ENCODE data around the gene COX5B. TPM values are rescaled to one million over a fixed set of nuclear protein-coding genes. Genes with fewer than 3 reads are reported as not detected.
A peak's percentile ranks its signal among the peaks of the same experiment; 100 is the strongest.

COX5B gene
- polyA plus RNA-seq, 3 donors = 192 to 501 (median 281) TPM

GRCh38 chr2:97651114-97651513 is 5.3 kb downstream of the COX5B start:
- WGBS, 3 donors = 80 to 87% (median 83%) methylated on average over 4 of the region's 4 CpGs
- no peak overlapping the region for H3K27ac ChIP-seq (ENCODE audit: low read depth, low read length)

- no peak overlapping the region for H3K27ac ChIP-seq (ENCODE audit: low read depth, low read length)
- 86 to 97% (median 93%) methylated on average over 2 of the region's 2 CpGs for whole genome bisulfite sequencing, 3 donors
Observed at GRCh38 chr2:97653473-97653872, 7.6 kb downstream of the COX5B start.

DNA sequence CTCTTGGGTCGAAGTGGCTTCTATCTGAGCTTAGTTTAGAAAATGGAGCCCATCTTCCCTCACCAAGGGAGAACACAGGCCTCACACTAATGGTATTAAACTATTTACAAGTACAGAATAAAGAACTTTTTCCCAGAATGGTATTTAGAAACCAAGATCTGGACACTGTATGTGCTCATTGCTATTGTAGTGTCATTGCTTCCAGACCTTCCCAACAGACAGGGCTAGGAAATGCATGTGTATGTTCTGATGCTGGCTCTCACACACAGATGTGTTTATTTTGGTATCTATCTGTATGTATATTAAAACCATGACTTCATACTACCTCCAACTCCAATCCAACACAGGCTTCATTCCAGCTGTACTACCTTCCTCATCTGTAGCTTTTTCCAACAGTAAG is 8.0 kb downstream of the COX5B start:
- WGBS, 3 donors = 96 to 100% (median 97%) methylated on average over 1 of the region's 1 CpG
- H3K27ac ChIP-seq (ENCODE audit: low read depth, low read length) = no peak overlapping the region

DNA sequence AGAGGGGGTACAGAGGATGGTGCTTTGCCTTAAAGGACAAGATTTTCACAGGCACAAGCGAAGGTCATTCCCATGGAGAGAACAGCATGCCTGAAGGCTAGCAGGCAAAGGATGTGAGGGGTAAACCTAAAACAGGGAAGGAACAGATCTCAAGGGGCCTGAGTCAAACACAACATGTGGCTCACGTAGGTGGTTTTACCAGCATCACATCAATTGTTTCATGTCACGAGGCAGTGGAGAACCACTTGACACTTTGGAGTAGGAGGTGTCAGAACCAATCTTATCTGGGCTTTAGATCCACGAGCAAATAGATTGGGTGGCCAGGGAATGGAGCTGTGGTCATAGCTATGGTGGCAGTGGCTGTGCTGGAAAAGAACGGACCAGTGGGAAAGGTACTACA is 8.4 kb downstream of the COX5B start:
- H3K27ac ChIP-seq (ENCODE audit: low read depth, low read length) = no peak overlapping the region
- 92 to 97% (median 92%) methylated on average over 5 of the region's 5 CpGs for WGBS, 3 donors

- no peak overlapping the region for H3K27ac ChIP-seq (ENCODE audit: low read depth, low read length)
- WGBS, 3 donors = 96 to 100% (median 96%) methylated on average over 2 of the region's 2 CpGs
Observed at GRCh38 chr2:97654791-97655190, 8.9 kb downstream of the COX5B start.

DNA sequence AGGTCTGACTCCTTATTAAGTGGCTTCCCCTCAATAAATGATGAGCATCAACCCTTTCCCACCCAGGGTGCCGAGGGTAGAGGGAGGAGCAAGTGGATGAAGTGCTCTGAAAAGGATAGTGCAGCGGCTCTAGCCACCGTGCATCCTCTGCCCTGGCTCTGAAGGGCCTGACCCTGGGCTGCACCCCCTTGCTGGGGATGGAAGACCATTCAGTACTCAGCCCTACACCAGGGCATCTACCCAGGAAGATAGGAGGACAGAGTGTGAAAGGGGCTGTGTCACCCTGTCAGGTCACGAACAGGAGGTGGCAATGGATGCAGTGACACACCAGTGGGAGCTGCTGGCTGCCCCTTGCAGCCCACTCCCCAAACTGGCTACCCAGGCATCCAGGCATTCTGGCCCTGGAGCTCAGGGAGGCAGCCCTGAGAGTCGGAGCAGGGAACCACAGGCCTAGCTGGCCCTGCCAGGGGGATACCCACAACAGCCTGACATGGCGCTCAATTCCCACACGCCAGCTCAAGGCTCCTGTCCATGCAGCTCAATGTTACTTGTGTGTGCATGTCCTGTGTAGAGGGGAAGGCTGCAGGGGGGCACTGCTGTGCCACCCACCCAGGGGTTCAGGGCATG is 10.4 kb downstream of the COX5B start:
- H3K27ac ChIP-seq (ENCODE audit: low read depth, low read length) = no peak overlapping the region
- 95 to 98% (median 96%) methylated on average over 7 of the region's 7 CpGs for WGBS, 3 donors

DNA sequence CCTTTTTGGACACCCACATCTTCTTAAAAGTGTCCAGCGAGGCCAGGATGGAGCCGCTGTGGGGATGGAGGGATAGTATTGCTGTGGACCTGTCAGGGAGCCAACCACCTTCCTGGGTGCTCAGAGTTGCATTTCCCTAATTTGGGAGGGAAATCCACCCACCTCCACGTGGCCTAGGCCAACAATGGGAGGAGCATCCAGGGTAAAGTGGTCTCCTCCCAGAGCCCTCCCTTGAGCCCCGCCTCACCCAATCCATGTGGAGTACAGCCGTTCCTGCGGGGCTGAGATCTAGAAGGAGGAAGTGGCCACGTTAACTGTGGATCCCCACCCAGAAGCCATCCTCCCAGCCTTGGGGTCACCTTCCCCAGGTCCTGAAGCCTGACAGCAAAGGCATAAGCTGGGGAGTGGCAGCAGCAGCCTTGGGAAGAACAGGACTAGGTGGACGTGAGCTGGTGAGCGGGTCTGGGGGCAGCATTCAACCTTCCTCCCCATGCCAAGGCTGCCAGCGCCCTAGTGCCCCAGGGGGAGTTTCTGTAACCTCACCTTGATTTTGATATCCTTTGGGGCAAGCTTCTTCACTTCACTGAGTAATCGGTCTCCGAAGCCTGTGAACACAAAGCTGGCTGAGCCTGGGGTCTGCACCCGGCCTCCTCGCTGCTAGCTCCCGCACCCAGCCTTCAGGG is 11.2 kb downstream of the COX5B start:
- WGBS, 3 donors = 84 to 89% (median 86%) methylated on average over 15 of the region's 15 CpGs
- no peak overlapping the region for H3K27ac ChIP-seq (ENCODE audit: low read depth, low read length)

GRCh38 chr2:97657986-97658690 is 12.3 kb downstream of the COX5B start:
- 93 to 94% (median 94%) methylated on average over 36 to 37 of the region's 37 CpGs for WGBS, 3 donors
- H3K27ac ChIP-seq (ENCODE audit: low read depth, low read length) = no peak overlapping the region

GRCh38 chr2:97658691-97659157 is 12.9 kb downstream of the COX5B start:
- 82 to 88% (median 88%) methylated on average over 13 of the region's 13 CpGs for whole genome bisulfite sequencing, 3 donors
- H3K27ac ChIP-seq (ENCODE audit: low read depth, low read length) = no peak overlapping the region

GRCh38 chr2:97659256-97660043 is 13.6 kb downstream of the COX5B start:
- 88 to 94% (median 89%) methylated on average over 29 of the region's 29 CpGs for WGBS, 3 donors
- no peak overlapping the region for H3K27ac ChIP-seq (ENCODE audit: low read depth, low read length)

GRCh38 chr2:97660044-97660774 is 14.3 kb downstream of the COX5B start:
- 91 to 92% (median 91%) methylated on average over 20 of the region's 20 CpGs for WGBS, 3 donors
- H3K27ac ChIP-seq (ENCODE audit: low read depth, low read length) = no peak overlapping the region

DNA sequence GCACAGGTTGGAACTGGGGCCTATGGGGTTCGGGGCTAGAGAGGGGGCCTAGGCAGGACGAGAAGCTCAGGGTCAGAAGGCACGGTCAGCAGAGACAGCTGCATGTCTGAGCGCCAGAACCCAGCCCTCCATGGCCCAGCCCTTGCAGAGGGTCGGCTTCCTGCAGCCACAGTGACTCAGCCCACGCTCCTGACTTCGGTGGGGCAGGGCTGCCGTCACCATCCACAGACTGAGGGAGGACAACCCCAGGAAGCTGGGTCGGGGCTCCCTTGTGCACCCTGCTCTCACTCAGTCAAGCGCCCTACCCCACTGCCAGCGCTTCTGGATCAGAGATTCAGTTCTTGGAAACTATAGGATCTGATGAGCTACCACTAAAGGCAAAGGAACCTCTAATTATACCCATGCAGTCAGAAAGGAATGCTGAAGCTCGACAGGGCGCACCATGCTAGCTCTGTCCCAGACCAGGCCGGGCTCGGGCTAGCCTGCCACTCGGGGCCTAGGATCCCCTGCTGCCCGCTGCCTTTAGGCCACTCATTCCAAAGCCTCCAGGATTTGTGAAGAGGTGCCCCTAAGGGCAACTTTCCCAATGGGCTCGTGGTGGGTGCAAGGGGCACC is 15.0 kb downstream of the COX5B start:
- H3K27ac ChIP-seq (ENCODE audit: low read depth, low read length) = no peak overlapping the region
- 75 to 90% (median 77%) methylated on average over 18 of the region's 18 CpGs for WGBS, 3 donors

- no peak overlapping the region for H3K27ac ChIP-seq (ENCODE audit: low read depth, low read length)
- WGBS, 3 donors = 72 to 87% (median 84%) methylated on average over 6 of the region's 6 CpGs
Observed at GRCh38 chr2:97661927-97662326, 16.1 kb downstream of the COX5B start.

DNA sequence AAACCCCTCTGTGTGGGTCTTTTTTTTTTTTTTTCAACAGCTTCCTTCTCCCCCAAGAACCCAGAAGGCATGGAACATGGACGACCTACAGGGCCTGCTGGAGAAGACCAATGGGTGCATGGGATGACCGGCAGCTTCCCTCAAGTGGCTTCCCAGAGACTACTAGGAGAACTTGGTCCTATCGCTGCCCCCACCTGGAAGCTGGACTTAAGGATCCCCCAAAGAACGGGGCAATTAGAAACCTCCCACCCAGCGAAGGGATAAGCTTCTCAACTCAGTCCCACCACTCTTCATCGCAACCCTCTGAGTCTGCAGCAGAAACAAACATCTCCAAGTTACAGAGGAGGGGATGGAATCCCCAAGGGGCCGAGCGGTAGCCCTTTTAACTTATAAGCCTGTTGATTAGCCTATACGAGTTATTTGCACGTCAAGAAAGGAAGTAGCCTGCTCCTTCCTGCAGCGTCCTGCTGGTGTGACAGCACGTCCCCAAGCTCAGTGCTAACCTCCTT is 16.6 kb downstream of the COX5B start:
- 32 to 38% (median 33%) methylated on average over 12 of the region's 12 CpGs for WGBS, 3 donors
- no peak overlapping the region for H3K27ac ChIP-seq (ENCODE audit: low read depth, low read length)

- WGBS, 3 donors = 0 to 1% (median 1%) methylated on average over 23 to 24 of the region's 24 CpGs
- H3K27ac ChIP-seq (ENCODE audit: low read depth, low read length) = peak overlapping the region; percentile 89
Observed at GRCh38 chr2:97662895-97663625, 17.2 kb downstream of the COX5B start.

GRCh38 chr2:97663626-97663961 is 17.7 kb downstream of the COX5B start:
- 0 to 1% (median 1%) methylated on average over 19 to 46 of the region's 46 CpGs for WGBS, 3 donors
- H3K27ac ChIP-seq (ENCODE audit: low read depth, low read length) = peak overlapping the region; percentile 88

Measured in adipose tissue (tissue), 3 donors.